ENCODE measurements around the gene IP6K2.

The IP6K2 gene

GRCh38 chr3:48663489-48664312, 53.3 kb downstream of the IP6K2 start:
- peak; percentile 94 for DNase-seq (ENCODE audit: low spot score)

- peak; percentile 70 for DNase-seq (ENCODE audit: low spot score)
These were observed 54.1 kb downstream of the IP6K2 start, which contains the start of gene CELSR3 for GRCh38 chr3:48662753-48663488. Gene CELSR3, minus strand, starts transcription at chr3:48662886. Its CDS starts 252 bp downstream, at chr3:48662634.

- no peak for DNase-seq (ENCODE audit: low spot score)
These were observed 54.8 kb downstream of the IP6K2 start for GRCh38 chr3:48662145-48662752.

GRCh38 chr3:48661501-48662144, 55.4 kb downstream of the IP6K2 start:
- DNase-seq (ENCODE audit: low spot score) = peak; percentile 56

- DNase-seq (ENCODE audit: low spot score) = no peak
These were observed 56.1 kb downstream of the IP6K2 start for GRCh38 chr3:48660800-48661400.

- no peak for DNase-seq (ENCODE audit: low spot score)
These were observed 60.2 kb downstream of the IP6K2 start for GRCh38 chr3:48656841-48657281.

- peak; percentile 70 for DNase-seq (ENCODE audit: low spot score)
These were observed 60.8 kb downstream of the IP6K2 start for GRCh38 chr3:48656061-48656840.

- no peak for DNase-seq (ENCODE audit: low spot score)
These were observed 61.4 kb downstream of the IP6K2 start for GRCh38 chr3:48655606-48656005.

GRCh38 chr3:48655063-48655462, 62.0 kb downstream of the IP6K2 start:
- no peak for DNase-seq (ENCODE audit: low spot score)

GRCh38 chr3:48652923-48653715, 63.9 kb downstream of the IP6K2 start:
- DNase-seq (ENCODE audit: low spot score) = no peak

- no peak for DNase-seq (ENCODE audit: low spot score)
These were observed 65.2 kb downstream of the IP6K2 start for GRCh38 chr3:48651771-48652170.

- peak; percentile 22 for DNase-seq (ENCODE audit: low spot score)
These were observed 66.3 kb downstream of the IP6K2 start for GRCh38 chr3:48650723-48651122.

GRCh38 chr3:48648188-48648850, 68.7 kb downstream of the IP6K2 start:
- no peak for DNase-seq (ENCODE audit: low spot score)

GRCh38 chr3:48647714-48648113, 69.3 kb downstream of the IP6K2 start:
- no peak for DNase-seq (ENCODE audit: low spot score)

- DNase-seq (ENCODE audit: low spot score) = no peak
These were observed 71.9 kb downstream of the IP6K2 start for GRCh38 chr3:48644898-48645760.

GRCh38 chr3:48642605-48643004, 74.4 kb downstream of the IP6K2 start:
- DNase-seq (ENCODE audit: low spot score) = no peak

- DNase-seq (ENCODE audit: low spot score) = no peak
These were observed 75.6 kb downstream of the IP6K2 start for GRCh38 chr3:48641396-48641795.

- DNase-seq (ENCODE audit: low spot score) = no peak
These were observed 76.9 kb downstream of the IP6K2 start for GRCh38 chr3:48639944-48640606.
